Activated T-helper 17 cell treated with anti-CD3 and anti-CD28 coated beads, Interleukin-2, amount 50 U/mL, for 72 hours (primary cell): ENCODE data around the gene PTPRQ. TPM values are rescaled to one million over a fixed set of nuclear protein-coding genes. Genes with fewer than 3 reads are reported as not detected.

Source experiments
- ATAC-seq: fragments of 150-1000 bp; cut with Tn5 transposase; replicated peaks from 2 replicates; pipeline ENCODE4 v1.10.0; 2021; ENCODE audit warnings: mild to moderate bottlenecking, moderate library complexity
- H3K27ac Mint-ChIP-seq: one replicate; pipeline ENCODE4 v1.8.0; 2022; ENCODE audit warnings: mixed read lengths
- H3K27me3 Mint-ChIP-seq: one replicate; pipeline ENCODE4 v1.8.0; 2022; ENCODE audit warnings: mixed read lengths
- H3K36me3 Mint-ChIP-seq: one replicate; pipeline ENCODE4 v1.8.0; 2022; ENCODE audit warnings: low read depth, mild to moderate bottlenecking, mixed read lengths
- H3K4me1 Mint-ChIP-seq: one replicate; pipeline ENCODE4 v1.8.0; 2022; ENCODE audit warnings: mixed read lengths
- H3K4me3 Mint-ChIP-seq: one replicate; pipeline ENCODE4 v1.8.0; 2022; ENCODE audit warnings: mild to moderate bottlenecking, mixed read lengths
- H3K9me3 Mint-ChIP-seq: one replicate; pipeline ENCODE4 v1.8.0; 2022; ENCODE audit warnings: mixed read lengths
- total RNA-seq, 2 donors: library from RNA; stranded (reverse); gene quantifications; one replicate each; pipeline ENCODE4 v1.2.3, GENCODE V29; 2022

Gene PTPRQ
- total RNA-seq, 2 donors from 2014 or later, result not detected

- Mint-ChIP-seq H3K27me3 (peaks cover 17% of the 10 kb centered on the region), H3K27ac (no peak overlapping the region), H3K36me3 (no peaks in the 10 kb centered on the region), H3K4me3 (no peak overlapping the region), H3K9me3 (peaks cover 5% of the 10 kb centered on the region), H3K4me1 (no peaks in the 10 kb centered on the region)
- ATAC-seq, result no peak
These were observed 273.8 kb downstream of the PTPRQ start for GRCh38 chr12:80717856-80718255.

GRCh38 chr12:80720516-80720915 is 276.5 kb downstream of the PTPRQ start:
- peaks cover 5% of the 10 kb centered on the region for H3K9me3 Mint-ChIP-seq
- H3K36me3 Mint-ChIP-seq, result no peaks in the 10 kb centered on the region
- no peak overlapping the region for H3K4me3 Mint-ChIP-seq
- no peak for ATAC-seq
- H3K27me3 Mint-ChIP-seq, result peaks cover 3% of the 10 kb centered on the region
- no peak overlapping the region for H3K27ac Mint-ChIP-seq
- H3K4me1 Mint-ChIP-seq, result no peaks in the 10 kb centered on the region

GRCh38 chr12:80721326-80721725 is 277.3 kb downstream of the PTPRQ start:
- Mint-ChIP-seq H3K36me3 (no peaks in the 10 kb centered on the region), H3K4me1 (no peaks in the 10 kb centered on the region), H3K9me3 (no peaks in the 10 kb centered on the region), H3K4me3 (no peak overlapping the region), H3K27ac (no peak overlapping the region), H3K27me3 (peaks cover 2% of the 10 kb centered on the region)
- no peak for ATAC-seq
